ENCODE data around the gene SCYGR8.

DNA sequence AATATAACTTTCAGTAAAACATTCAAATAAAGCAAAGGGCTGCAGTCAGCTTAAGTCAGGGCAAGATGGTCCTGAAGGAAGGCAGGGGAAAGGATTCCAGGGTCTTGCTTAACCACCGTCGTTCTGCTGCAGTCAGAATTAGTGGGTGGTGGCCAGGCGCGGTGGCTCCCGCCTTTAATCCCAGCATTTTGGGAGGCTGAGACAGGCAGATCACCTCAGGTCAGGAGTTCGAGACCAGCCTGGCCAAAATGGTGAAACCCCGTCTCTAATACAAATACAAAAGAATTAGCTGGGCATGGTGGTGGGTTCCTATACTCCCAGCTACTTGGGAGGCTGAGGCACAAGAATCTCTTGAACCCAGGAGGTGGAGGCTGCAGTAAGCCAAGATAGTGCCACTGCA, 34.7 kb upstream of the SCYGR8 start:
- TF ChIP-seq SUZ12 (IDR thresholded peaks at IDR 0.05): no peak
- TF ChIP-seq ELF4 (IDR thresholded peaks at IDR 0.05): no peak
- no peak for TF ChIP-seq ARNT (IDR thresholded peaks at IDR 0.05)
- no peak for TF ChIP-seq SP1 (IDR thresholded peaks at IDR 0.05)
- no peak for TF ChIP-seq BHLHE40 (IDR thresholded peaks at IDR 0.05; ENCODE audit: borderline replicate concordance)
- no peak for TF ChIP-seq FOXK2 (IDR thresholded peaks at IDR 0.05)
- TF ChIP-seq FOXA1 (IDR thresholded peaks at IDR 0.05): no peak
